GM12892 (cell line): ENCODE results near the gene TENM3.

ENCODE experiments used
- POLR2A ChIP-seq: IDR thresholded peaks from 2 replicates; pipeline ENCODE4 v1.6.1; 2011; ENCODE audit warnings: low read depth, low read length, control low read depth
- POLR2AphosphoS5 ChIP-seq: IDR thresholded peaks from 2 replicates; pipeline ENCODE4 v1.6.1; 2011; ENCODE audit warnings: low read depth, low read length, control low read depth

GRCh38 chr4:182257016-182257415 lies 13.8 kb downstream of the TENM3 start:
- no peak for TF ChIP-seq POLR2A
- no peak for TF ChIP-seq POLR2AphosphoS5
